HEK293 (cell line): Measurements from ENCODE around the gene METTL3.

ENCODE experiments used
- ZNF274 ChIP-seq, 2 experiments: fragments of 200-500 bp in 1 of 2; fragments of 450-650 bp in 1 of 2; sonication (Bioruptor generic) in 1 of 2; formaldehyde crosslinking in 1 of 2; IDR thresholded peaks; 2 replicates each; pipeline versions ENCODE4 v1.5.1 to v1.6.1; 2014 to 2016; ENCODE audit warnings: borderline replicate concordance in 1 of 2, inconsistent platforms in 1 of 2, low read length in 1 of 2, missing biosample characterization in 1 of 2, missing genetic modification characterization in 1 of 2
- ZNF747 ChIP-seq: fragments of 450-650 bp; formaldehyde crosslinking; IDR thresholded peaks from 2 replicates; pipeline ENCODE4 v1.5.1; 2016; ENCODE audit warnings: missing biosample characterization, missing genetic modification characterization
- TF ChIP-seq, protein P1 (sequence below): fragments of 450-650 bp; formaldehyde crosslinking; IDR thresholded peaks from 2 replicates; pipeline ENCODE4 v1.5.1; 2016; ENCODE audit warnings: missing biosample characterization, missing genetic modification characterization
- TF ChIP-seq, protein P2 (sequence below): fragments of 450-650 bp; formaldehyde crosslinking; IDR thresholded peaks from 2 replicates; pipeline ENCODE4 v1.5.1; 2016; ENCODE audit warnings: missing biosample characterization, missing genetic modification characterization

DNA sequence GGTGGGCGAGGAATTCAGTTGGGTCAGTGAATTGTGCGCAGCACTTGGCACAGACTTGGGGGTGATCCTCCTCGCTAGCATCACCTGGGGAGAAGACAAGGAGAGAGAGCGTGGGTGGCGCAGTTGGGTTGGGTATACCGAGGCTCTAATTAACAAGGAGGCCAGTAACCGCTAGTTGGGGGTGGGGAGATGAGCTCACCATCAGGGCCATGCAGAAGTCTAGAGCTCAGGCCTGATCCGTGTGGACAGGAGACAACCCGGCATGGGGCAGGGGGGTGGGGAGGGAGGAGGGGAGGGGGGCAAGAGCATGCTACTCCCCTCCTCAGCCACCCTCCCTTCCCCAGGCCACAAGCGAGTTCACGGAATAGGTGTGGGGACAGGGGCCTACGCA, 14.4 kb upstream of the METTL3 start:
- TF ChIP-seq ZNF274 (IDR thresholded peaks at IDR 0.05; ENCODE audit: low read length) (no peak), ZNF274 (tag by site-specific recombination; IDR thresholded peaks at IDR 0.05; ENCODE audit: borderline replicate concordance) (no peak), ZNF747 (tag by site-specific recombination) (no peak)
- TF ChIP-seq, protein P1, sequence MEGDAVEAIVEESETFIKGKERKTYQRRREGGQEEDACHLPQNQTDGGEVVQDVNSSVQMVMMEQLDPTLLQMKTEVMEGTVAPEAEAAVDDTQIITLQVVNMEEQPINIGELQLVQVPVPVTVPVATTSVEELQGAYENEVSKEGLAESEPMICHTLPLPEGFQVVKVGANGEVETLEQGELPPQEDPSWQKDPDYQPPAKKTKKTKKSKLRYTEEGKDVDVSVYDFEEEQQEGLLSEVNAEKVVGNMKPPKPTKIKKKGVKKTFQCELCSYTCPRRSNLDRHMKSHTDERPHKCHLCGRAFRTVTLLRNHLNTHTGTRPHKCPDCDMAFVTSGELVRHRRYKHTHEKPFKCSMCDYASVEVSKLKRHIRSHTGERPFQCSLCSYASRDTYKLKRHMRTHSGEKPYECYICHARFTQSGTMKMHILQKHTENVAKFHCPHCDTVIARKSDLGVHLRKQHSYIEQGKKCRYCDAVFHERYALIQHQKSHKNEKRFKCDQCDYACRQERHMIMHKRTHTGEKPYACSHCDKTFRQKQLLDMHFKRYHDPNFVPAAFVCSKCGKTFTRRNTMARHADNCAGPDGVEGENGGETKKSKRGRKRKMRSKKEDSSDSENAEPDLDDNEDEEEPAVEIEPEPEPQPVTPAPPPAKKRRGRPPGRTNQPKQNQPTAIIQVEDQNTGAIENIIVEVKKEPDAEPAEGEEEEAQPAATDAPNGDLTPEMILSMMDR (tag by site-specific recombination): no peak
- TF ChIP-seq, protein P2, sequence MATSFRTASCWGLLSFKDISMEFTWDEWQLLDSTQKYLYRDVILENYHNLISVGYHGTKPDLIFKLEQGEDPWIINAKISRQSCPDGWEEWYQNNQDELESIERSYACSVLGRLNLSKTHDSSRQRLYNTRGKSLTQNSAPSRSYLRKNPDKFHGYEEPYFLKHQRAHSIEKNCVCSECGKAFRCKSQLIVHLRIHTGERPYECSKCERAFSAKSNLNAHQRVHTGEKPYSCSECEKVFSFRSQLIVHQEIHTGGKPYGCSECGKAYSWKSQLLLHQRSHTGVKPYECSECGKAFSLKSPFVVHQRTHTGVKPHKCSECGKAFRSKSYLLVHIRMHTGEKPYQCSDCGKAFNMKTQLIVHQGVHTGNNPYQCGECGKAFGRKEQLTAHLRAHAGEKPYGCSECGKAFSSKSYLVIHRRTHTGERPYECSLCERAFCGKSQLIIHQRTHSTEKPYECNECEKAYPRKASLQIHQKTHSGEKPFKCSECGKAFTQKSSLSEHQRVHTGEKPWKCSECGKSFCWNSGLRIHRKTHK (tag by site-specific recombination): no peak
